Caco-2 (cell line): ENCODE data around the gene TENM3. TPM values are rescaled to one million over a fixed set of nuclear protein-coding genes. Genes with fewer than 3 reads are reported as not detected.
"Not testable (repeated sequence)": the region's sequence is repeated elsewhere in the genome, so short reads cannot be mapped to it uniquely, and the experiment has no call there.

Source experiments
- BruUV-seq: library from RNA; stranded (reverse); fragments of 400-500 nt; replicated peaks from 2 replicates; lab custom pipeline; 2021; lab: Mats Ljungman, UMichigan
- CTCF ChIA-PET: fragments of 300-600 bp; sonication (Branson Sonifier 250); formaldehyde crosslinking; loops from one replicate; lab custom pipeline; 2022; ENCODE audit warnings: antibody characterized with exemption; lab: Charles Lee
- POLR2A ChIA-PET: fragments of 300-600 bp; sonication (Branson Sonifier 250); formaldehyde crosslinking; loops from one replicate; lab custom pipeline; 2022; ENCODE audit warnings: antibody characterized with exemption; lab: Charles Lee
- DNase-seq, 2 experiments: peaks; one replicate each; pipeline versions ENCODE4 v3.0.0 to v3.0.0-alpha.2; 2020 to 2022
- H3K27me3 ChIP-seq: replicated peaks from 2 replicates; pipeline ENCODE4 v1.6.0; 2011; ENCODE audit warnings: low read length; ENCODE audit not compliant: control insufficient read depth, insufficient read depth
- H3K36me3 ChIP-seq: 2 replicates; pipeline ENCODE4 v1.5.1; 2011; ENCODE audit warnings: low read length; ENCODE audit not compliant: control insufficient read depth, insufficient read depth
- H3K4me1 ChIP-seq: fragments of 250-450 bp; sonication (Bioruptor Pico); 2 replicates; pipeline ENCODE4 v1.5.1; 2020; ENCODE audit warnings: mild to moderate bottlenecking
- H3K4me3 ChIP-seq: 2 replicates; pipeline ENCODE4 v1.5.1; 2011; ENCODE audit warnings: low read depth, mild to moderate bottlenecking, control low read depth, low read length
- H3K9me3 ChIP-seq: fragments of 250-450 bp; sonication (Bioruptor Pico); 2 replicates; pipeline ENCODE4 v1.5.1; 2020; ENCODE audit warnings: mild to moderate bottlenecking, moderate library complexity
- H3K27ac Mint-ChIP-seq: one replicate; pipeline ENCODE4 v1.8.0; 2022; ENCODE audit warnings: mixed read lengths; ENCODE audit not compliant: unreplicated experiment
- H3K27me3 Mint-ChIP-seq: one replicate; pipeline ENCODE4 v1.8.0; 2022; ENCODE audit warnings: mixed read lengths; ENCODE audit not compliant: insufficient read depth, unreplicated experiment
- H3K36me3 Mint-ChIP-seq: one replicate; pipeline ENCODE4 v1.8.0; 2022; ENCODE audit warnings: mild to moderate bottlenecking, mixed read lengths; ENCODE audit not compliant: insufficient read depth, unreplicated experiment
- H3K4me1 Mint-ChIP-seq: one replicate; pipeline ENCODE4 v1.8.0; 2022; ENCODE audit warnings: low read depth, mixed read lengths; ENCODE audit not compliant: unreplicated experiment
- H3K4me3 Mint-ChIP-seq: one replicate; pipeline ENCODE4 v1.8.0; 2022; ENCODE audit warnings: mild to moderate bottlenecking, moderate library complexity, mixed read lengths; ENCODE audit not compliant: unreplicated experiment
- H3K9me3 Mint-ChIP-seq: one replicate; pipeline ENCODE4 v1.8.0; 2022; ENCODE audit warnings: mixed read lengths; ENCODE audit not compliant: unreplicated experiment
- intact Hi-C: fragments of 100-400 bp; cut with micrococcal nuclease; formaldehyde crosslinking; loops from one replicate; pipeline ENCODE4 v1.10.0; 2022; ENCODE audit not compliant: unreplicated experiment
- total RNA-seq: library from RNA; stranded (reverse); gene quantifications from 2 replicates; pipeline ENCODE4 v1.2.3, GENCODE V29; 2022
- TF ChIP-seq, protein P1 (sequence below), 2 experiments: fragments of 200-600 bp in 1 of 2; IDR thresholded peaks; 1 replicate in 1 of 2; 2 replicates in 1 of 2; pipeline versions ENCODE4 v1.5.1 to v1.8.0; 2011 to 2022; ENCODE audit warnings: antibody characterized with exemption in 1 of 2, control low read depth in 1 of 2, inconsistent platforms in 1 of 2, low read depth in 1 of 2, low read length in 1 of 2, mild to moderate bottlenecking in 1 of 2, moderate library complexity in 1 of 2; ENCODE audit not compliant: insufficient read depth in 1 of 2, severe bottlenecking in 1 of 2, unreplicated experiment in 1 of 2

The TENM3 gene
- total RNA-seq, 1 experiment from 2014 or later = 94.7 TPM

DNA sequence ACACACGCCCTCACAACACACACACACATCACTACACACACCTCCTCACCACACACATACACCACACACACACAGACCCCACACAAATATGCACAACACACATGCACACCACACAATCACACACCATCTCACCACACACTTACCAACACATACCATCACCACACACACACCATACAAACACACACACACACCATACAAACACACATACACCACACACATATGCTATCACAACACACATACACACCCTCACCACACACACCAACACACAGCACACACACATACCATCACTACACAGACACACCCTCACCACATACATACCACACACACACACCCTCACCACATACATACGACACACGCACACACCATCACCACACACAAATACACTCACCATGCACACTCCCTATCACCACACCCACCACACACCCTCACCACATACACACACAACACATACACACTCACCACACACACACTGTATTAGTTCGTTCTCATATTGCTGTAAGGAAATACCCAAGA, 567.0 kb downstream of the TENM3 start:
- Mint-ChIP-seq H3K27ac (no peak overlapping the region), H3K36me3 (peaks cover 17% of the 10 kb centered on the region), H3K4me3 (no peak overlapping the region), H3K4me1 (no peaks in the 10 kb centered on the region), H3K27me3 (no peaks in the 10 kb centered on the region), H3K9me3 (peaks cover 22% of the 10 kb centered on the region)
- TF ChIP-seq, protein P1, sequence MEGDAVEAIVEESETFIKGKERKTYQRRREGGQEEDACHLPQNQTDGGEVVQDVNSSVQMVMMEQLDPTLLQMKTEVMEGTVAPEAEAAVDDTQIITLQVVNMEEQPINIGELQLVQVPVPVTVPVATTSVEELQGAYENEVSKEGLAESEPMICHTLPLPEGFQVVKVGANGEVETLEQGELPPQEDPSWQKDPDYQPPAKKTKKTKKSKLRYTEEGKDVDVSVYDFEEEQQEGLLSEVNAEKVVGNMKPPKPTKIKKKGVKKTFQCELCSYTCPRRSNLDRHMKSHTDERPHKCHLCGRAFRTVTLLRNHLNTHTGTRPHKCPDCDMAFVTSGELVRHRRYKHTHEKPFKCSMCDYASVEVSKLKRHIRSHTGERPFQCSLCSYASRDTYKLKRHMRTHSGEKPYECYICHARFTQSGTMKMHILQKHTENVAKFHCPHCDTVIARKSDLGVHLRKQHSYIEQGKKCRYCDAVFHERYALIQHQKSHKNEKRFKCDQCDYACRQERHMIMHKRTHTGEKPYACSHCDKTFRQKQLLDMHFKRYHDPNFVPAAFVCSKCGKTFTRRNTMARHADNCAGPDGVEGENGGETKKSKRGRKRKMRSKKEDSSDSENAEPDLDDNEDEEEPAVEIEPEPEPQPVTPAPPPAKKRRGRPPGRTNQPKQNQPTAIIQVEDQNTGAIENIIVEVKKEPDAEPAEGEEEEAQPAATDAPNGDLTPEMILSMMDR (IDR thresholded peaks at IDR 0.05; ENCODE audit: insufficient read depth in 1 of 2, low read depth in 1 of 2, low read length in 1 of 2, severe bottlenecking in 1 of 2, unreplicated experiment in 1 of 2) = no peak
- no peaks in the 10 kb centered on the region for H3K4me1 ChIP-seq
- POLR2A ChIA-PET = no interaction called here
- no peaks in the 10 kb centered on the region for H3K36me3 ChIP-seq
- no peaks in the 10 kb centered on the region for H3K27me3 ChIP-seq
- CTCF ChIA-PET = no interaction called here
- no peak for DNase-seq
- H3K9me3 ChIP-seq = peaks cover 15% of the 10 kb centered on the region
- BruUV-seq = no TSS peak
- no peak overlapping the region for H3K4me3 ChIP-seq
- intact Hi-C loops = no loop called here

DNA sequence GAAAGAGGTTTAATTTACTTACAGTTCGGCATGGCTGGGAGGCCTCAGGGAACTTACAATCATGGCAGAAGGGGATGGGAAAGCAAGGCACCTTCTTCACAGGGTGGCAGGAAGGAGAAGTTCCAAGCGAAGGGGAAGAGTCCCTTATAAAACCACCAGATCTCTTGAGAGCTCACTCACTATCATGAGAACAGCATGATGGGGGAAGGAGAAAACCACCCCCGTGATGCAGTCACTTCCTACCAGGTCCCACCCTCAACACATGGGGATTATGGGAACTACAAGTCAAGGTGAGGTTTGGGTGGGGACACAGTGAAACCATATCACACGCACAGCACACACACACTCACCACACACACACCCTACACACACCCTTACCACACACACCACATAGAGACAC, 569.7 kb downstream of the TENM3 start:
- no peaks in the 10 kb centered on the region for H3K27me3 ChIP-seq
- H3K4me3 ChIP-seq = no peak overlapping the region
- no peaks in the 10 kb centered on the region for H3K4me1 ChIP-seq
- intact Hi-C loops = no loop called here
- BruUV-seq = no TSS peak
- no peak overlapping the region for H3K27ac Mint-ChIP-seq
- peaks cover 15% of the 10 kb centered on the region for H3K9me3 ChIP-seq
- no peak overlapping the region for H3K4me3 Mint-ChIP-seq
- H3K27me3 Mint-ChIP-seq = no peaks in the 10 kb centered on the region
- peaks cover 22% of the 10 kb centered on the region for H3K9me3 Mint-ChIP-seq
- TF ChIP-seq, protein P1 (IDR thresholded peaks at IDR 0.05; ENCODE audit: insufficient read depth in 1 of 2, low read depth in 1 of 2, low read length in 1 of 2, severe bottlenecking in 1 of 2, unreplicated experiment in 1 of 2) = no peak
- H3K4me1 Mint-ChIP-seq = peaks cover 4% of the 10 kb centered on the region
- ChIA-PET POLR2A (no interaction called here), CTCF (interaction anchor here (0.7 kb wide), 1 partner anchor 112 kb away, joined by 4 read pairs; no protein-coding TSS in a partner anchor)
- H3K36me3 ChIP-seq = no peaks in the 10 kb centered on the region
- DNase-seq = no peak
- peaks cover 4% of the 10 kb centered on the region for H3K36me3 Mint-ChIP-seq

DNA sequence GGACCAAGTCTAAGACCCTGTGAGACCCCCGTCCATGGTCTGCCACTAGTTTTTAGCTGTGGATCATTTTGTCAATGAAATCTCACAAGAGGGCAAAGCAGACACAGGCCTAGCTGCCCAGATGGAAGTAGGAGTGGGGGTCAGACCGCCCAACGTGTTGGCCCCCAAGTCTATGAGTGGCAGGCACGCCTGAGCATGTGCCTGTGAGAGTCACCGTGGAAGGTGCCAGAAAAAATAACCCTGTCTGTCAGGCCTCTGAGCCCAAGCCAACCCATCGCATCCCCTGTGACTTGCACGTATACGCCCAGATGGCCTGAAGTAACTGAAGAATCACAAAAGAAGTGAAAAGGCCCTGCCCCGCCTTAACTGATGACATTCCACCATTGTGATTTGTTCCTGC, 570.9 kb downstream of the TENM3 start:
- H3K4me3 ChIP-seq, H3K27me3 ChIP-seq, H3K4me3 Mint-ChIP-seq, CTCF ChIA-PET, H3K36me3 Mint-ChIP-seq, H3K36me3 ChIP-seq, H3K27ac Mint-ChIP-seq, H3K4me1 ChIP-seq, POLR2A ChIA-PET, intact Hi-C loops, BruUV-seq, H3K27me3 Mint-ChIP-seq, DNase-seq: not testable (repeated sequence)
- Mint-ChIP-seq H3K9me3 (peaks cover 22% of the 10 kb centered on the region), H3K4me1 (peaks cover 11% of the 10 kb centered on the region)
- peaks cover 14% of the 10 kb centered on the region for H3K9me3 ChIP-seq
